SK-N-SH treated with all-trans-retinoic acid at 6 μM for 48 hours (cell line): Measurements from ENCODE around the gene NHS.

Experiments
- ATAC-seq: fragments of 200-7000 bp; cut with Tn5 transposase; 3 replicates; pipeline ENCODE4 v1.9.1; 2020; ENCODE audit warnings: mild to moderate bottlenecking, moderate library complexity
- ARNTL ChIP-seq: fragments of 450-650 bp; formaldehyde crosslinking; IDR thresholded peaks from 2 replicates; pipeline ENCODE4 v1.5.0; 2020; ENCODE audit warnings: low read depth, mild to moderate bottlenecking, moderate library complexity, borderline replicate concordance
- CSDC2 ChIP-seq: fragments of 250-450 bp; sonication (Bioruptor Pico); IDR thresholded peaks from 2 replicates; pipeline ENCODE4 v1.5.0; 2020; ENCODE audit warnings: mild to moderate bottlenecking, moderate library complexity
- CSRNP3 ChIP-seq: fragments of 250-450 bp; sonication (Bioruptor Pico); IDR thresholded peaks from 2 replicates; pipeline ENCODE4 v1.5.1; 2021; ENCODE audit warnings: mild to moderate bottlenecking, moderate library complexity
- ESRRG ChIP-seq: fragments of 250-450 bp; sonication (Bioruptor Pico); IDR thresholded peaks from 2 replicates; pipeline ENCODE4 v1.6.1; 2021; ENCODE audit warnings: mild to moderate bottlenecking
- GLIS3 ChIP-seq: fragments of 250-450 bp; sonication (Bioruptor Pico); IDR thresholded peaks from 2 replicates; pipeline ENCODE4 v1.5.0; 2020; ENCODE audit warnings: mild to moderate bottlenecking, moderate library complexity
- ISL1 ChIP-seq: fragments of 250-450 bp; sonication (Bioruptor Pico); IDR thresholded peaks from 2 replicates; pipeline ENCODE4 v2.1.2; 2022; ENCODE audit warnings: mild to moderate bottlenecking, moderate library complexity
- OSR1 ChIP-seq: fragments of 250-450 bp; sonication (Bioruptor Pico); IDR thresholded peaks from 2 replicates; pipeline ENCODE4 v1.8.0; 2022; ENCODE audit warnings: moderate library complexity, mild to moderate bottlenecking, inconsistent platforms
- PATZ1 ChIP-seq: fragments of 250-450 bp; sonication (Bioruptor Pico); IDR thresholded peaks from 2 replicates; pipeline ENCODE4 v1.8.0; 2020; ENCODE audit warnings: mild to moderate bottlenecking, moderate library complexity, borderline replicate concordance
- POU6F1 ChIP-seq: fragments of 250-450 bp; sonication (Bioruptor Pico); IDR thresholded peaks from 2 replicates; pipeline ENCODE4 v1.8.0; 2021; ENCODE audit warnings: low read depth, mild to moderate bottlenecking, moderate library complexity, borderline replicate concordance
- PPARA ChIP-seq: fragments of 250-450 bp; sonication (Bioruptor Pico); IDR thresholded peaks from 2 replicates; pipeline ENCODE4 v1.5.0; 2020; ENCODE audit warnings: mild to moderate bottlenecking, borderline replicate concordance
- RARB ChIP-seq: fragments of 250-450 bp; sonication (Bioruptor Pico); IDR thresholded peaks from 2 replicates; pipeline ENCODE4 v1.8.0; 2021; ENCODE audit warnings: mild to moderate bottlenecking, moderate library complexity
- TCF4 ChIP-seq: fragments of 250-450 bp; sonication (Bioruptor Pico); IDR thresholded peaks from 2 replicates; pipeline ENCODE4 v1.8.0; 2021; ENCODE audit warnings: mild to moderate bottlenecking, moderate library complexity, borderline replicate concordance
- TOX ChIP-seq: fragments of 250-450 bp; sonication (Bioruptor Pico); IDR thresholded peaks from 2 replicates; pipeline ENCODE4 v1.8.0; 2021; ENCODE audit warnings: mild to moderate bottlenecking, moderate library complexity, borderline replicate concordance
- ZC3H10 ChIP-seq: fragments of 250-450 bp; sonication (Bioruptor Pico); IDR thresholded peaks from 2 replicates; pipeline ENCODE4 v1.5.1; 2021; ENCODE audit warnings: mild to moderate bottlenecking, moderate library complexity
- ZFP30 ChIP-seq: fragments of 450-650 bp; formaldehyde crosslinking; IDR thresholded peaks from 2 replicates; pipeline ENCODE4 v1.5.0; 2022; ENCODE audit warnings: mild to moderate bottlenecking, moderate library complexity
- ZNF565 ChIP-seq: fragments of 450-650 bp; formaldehyde crosslinking; conservative IDR thresholded peaks from 2 replicates; pipeline ENCODE4 v1.5.0; 2020; ENCODE audit warnings: low read depth, mild to moderate bottlenecking, moderate library complexity
- ZNF70 ChIP-seq: fragments of 450-650 bp; formaldehyde crosslinking; IDR thresholded peaks from 2 replicates; pipeline ENCODE4 v1.5.0; 2020; ENCODE audit warnings: mild to moderate bottlenecking, moderate library complexity
- ZNF8 ChIP-seq: fragments of 450-650 bp; formaldehyde crosslinking; IDR thresholded peaks from 2 replicates; pipeline ENCODE4 v1.5.0; 2020; ENCODE audit warnings: mild to moderate bottlenecking, moderate library complexity
- TF ChIP-seq, protein P1 (sequence below): fragments of 250-450 bp; sonication (Bioruptor Pico); IDR thresholded peaks from 2 replicates; pipeline ENCODE4 v1.5.0; 2020; ENCODE audit warnings: mild to moderate bottlenecking, moderate library complexity
- TF ChIP-seq, protein P2 (sequence below): fragments of 250-450 bp; sonication (Bioruptor Pico); IDR thresholded peaks from 2 replicates; pipeline ENCODE4 v1.5.1; 2020; ENCODE audit warnings: low read depth, mild to moderate bottlenecking, moderate library complexity

The NHS gene

DNA sequence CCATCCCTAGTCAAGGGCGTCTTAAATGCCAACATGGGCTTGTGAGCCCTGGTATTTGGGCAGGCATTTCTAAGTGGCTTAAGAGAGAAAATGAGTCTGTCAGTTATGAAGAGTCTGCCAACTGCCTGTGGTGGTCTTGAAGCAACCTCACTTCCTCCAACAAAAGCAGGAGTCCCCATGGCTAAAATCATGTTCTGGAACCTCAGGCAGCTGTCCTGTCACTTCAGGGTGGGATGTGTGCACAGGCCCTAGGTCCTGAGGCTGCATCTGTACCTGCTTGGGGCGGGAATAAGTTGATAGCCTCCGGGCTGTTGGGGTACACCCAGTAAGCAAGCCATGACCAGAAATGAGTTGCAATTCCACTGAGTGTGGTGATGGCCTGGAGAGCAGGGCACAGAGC lies 247.3 kb downstream of the NHS start:
- no peak for TF ChIP-seq POU6F1
- TF ChIP-seq PPARA (CRISPR knock-in tag), result no peak
- TF ChIP-seq, protein P1, sequence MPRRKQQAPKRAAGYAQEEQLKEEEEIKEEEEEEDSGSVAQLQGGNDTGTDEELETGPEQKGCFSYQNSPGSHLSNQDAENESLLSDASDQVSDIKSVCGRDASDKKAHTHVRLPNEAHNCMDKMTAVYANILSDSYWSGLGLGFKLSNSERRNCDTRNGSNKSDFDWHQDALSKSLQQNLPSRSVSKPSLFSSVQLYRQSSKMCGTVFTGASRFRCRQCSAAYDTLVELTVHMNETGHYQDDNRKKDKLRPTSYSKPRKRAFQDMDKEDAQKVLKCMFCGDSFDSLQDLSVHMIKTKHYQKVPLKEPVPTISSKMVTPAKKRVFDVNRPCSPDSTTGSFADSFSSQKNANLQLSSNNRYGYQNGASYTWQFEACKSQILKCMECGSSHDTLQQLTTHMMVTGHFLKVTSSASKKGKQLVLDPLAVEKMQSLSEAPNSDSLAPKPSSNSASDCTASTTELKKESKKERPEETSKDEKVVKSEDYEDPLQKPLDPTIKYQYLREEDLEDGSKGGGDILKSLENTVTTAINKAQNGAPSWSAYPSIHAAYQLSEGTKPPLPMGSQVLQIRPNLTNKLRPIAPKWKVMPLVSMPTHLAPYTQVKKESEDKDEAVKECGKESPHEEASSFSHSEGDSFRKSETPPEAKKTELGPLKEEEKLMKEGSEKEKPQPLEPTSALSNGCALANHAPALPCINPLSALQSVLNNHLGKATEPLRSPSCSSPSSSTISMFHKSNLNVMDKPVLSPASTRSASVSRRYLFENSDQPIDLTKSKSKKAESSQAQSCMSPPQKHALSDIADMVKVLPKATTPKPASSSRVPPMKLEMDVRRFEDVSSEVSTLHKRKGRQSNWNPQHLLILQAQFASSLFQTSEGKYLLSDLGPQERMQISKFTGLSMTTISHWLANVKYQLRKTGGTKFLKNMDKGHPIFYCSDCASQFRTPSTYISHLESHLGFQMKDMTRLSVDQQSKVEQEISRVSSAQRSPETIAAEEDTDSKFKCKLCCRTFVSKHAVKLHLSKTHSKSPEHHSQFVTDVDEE (CRISPR knock-in tag), result no peak
- no peak for TF ChIP-seq ZNF8 (CRISPR knock-in tag)
- no peak for TF ChIP-seq ZFP30
- TF ChIP-seq GLIS3 (CRISPR knock-in tag), result no peak
- TF ChIP-seq ZNF565 (CRISPR knock-in tag), result no peak
- TF ChIP-seq TOX, result no peak
- TF ChIP-seq ZNF70 (CRISPR knock-in tag), result no peak
- TF ChIP-seq, protein P2, sequence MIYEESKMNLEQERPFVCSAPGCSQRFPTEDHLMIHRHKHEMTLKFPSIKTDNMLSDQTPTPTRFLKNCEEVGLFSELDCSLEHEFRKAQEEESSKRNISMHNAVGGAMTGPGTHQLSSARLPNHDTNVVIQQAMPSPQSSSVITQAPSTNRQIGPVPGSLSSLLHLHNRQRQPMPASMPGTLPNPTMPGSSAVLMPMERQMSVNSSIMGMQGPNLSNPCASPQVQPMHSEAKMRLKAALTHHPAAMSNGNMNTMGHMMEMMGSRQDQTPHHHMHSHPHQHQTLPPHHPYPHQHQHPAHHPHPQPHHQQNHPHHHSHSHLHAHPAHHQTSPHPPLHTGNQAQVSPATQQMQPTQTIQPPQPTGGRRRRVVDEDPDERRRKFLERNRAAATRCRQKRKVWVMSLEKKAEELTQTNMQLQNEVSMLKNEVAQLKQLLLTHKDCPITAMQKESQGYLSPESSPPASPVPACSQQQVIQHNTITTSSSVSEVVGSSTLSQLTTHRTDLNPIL (CRISPR knock-in tag), result no peak
- no peak for TF ChIP-seq CSDC2 (CRISPR knock-in tag)
- no peak for TF ChIP-seq ESRRG (CRISPR knock-in tag)
- TF ChIP-seq ISL1 (CRISPR knock-in tag), result no peak
- no peak for TF ChIP-seq TCF4 (CRISPR knock-in tag)
- TF ChIP-seq PATZ1, result no peak
- no peak for TF ChIP-seq RARB
- ATAC-seq, result no peak

DNA sequence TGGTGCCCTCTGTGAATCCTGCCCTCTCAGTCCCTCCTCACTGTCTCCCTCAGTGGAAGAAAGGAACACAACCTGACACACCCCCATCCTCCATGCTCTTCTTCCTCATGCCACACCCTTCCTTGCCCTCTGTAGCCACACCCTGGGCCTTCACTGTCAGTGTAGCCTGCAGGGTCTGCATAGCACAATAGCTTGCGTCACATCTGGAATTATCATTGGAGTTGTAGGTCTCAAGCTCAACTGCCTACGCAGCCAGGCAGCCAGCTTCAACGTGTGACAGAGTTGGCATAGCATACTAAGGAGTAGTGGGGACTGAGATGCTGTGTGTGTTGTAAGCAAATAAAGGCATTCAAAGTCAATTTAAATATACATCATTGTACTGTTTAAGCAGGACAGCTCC lies 248.8 kb downstream of the NHS start:
- TF ChIP-seq, protein P2 (CRISPR knock-in tag), result no peak
- TF ChIP-seq, protein P1 (CRISPR knock-in tag), result no peak
- TF ChIP-seq OSR1 (no peak), CSRNP3 (no peak), TOX (no peak), GLIS3 (CRISPR knock-in tag) (no peak), ZNF8 (CRISPR knock-in tag) (no peak), ZC3H10 (CRISPR knock-in tag) (no peak), ARNTL (no peak), ZNF565 (CRISPR knock-in tag) (no peak), TCF4 (CRISPR knock-in tag) (no peak), ZNF70 (CRISPR knock-in tag) (no peak), RARB (no peak), ESRRG (CRISPR knock-in tag) (no peak)

More for the DNA sequence above, 248.8 kb downstream of the NHS start:
- ATAC-seq, result no peak
